ENCODE results near the gene TMPRSS3.

- TF ChIP-seq POLR2A (IDR thresholded peaks at IDR 0.05) = no peak
- TF ChIP-seq CTCF (IDR thresholded peaks at IDR 0.05) = no peak
- TF ChIP-seq EP300 (IDR thresholded peaks at IDR 0.05) = no peak
Measured at GRCh38 chr21:42373196-42373907, 22.5 kb downstream of the TMPRSS3 start.
